Stomach (tissue), 9 donors: ENCODE data around the gene IPO11. TPM values are rescaled to one million over a fixed set of nuclear protein-coding genes. Genes with fewer than 3 reads are reported as not detected.

Experiments
- DNase-seq, 2 donors: peaks; one replicate each; pipeline versions ENCODE4 v3.0.0 to v3.0.0-alpha.2; 2013 to 2019
- H3K27ac ChIP-seq, 5 donors: fragments of 200-600 bp in 4 of 5; sonication (generic) in 4 of 5; one replicate each; pipeline ENCODE4 v1.5.1; 2013 to 2019; ENCODE audit warnings: mild to moderate bottlenecking in 1 of 5, moderate library complexity in 1 of 5
- H3K27me3 ChIP-seq, 3 donors: fragments of 200-600 bp; sonication (generic); one replicate each; pipeline ENCODE4 v1.5.1; 2017 to 2019; ENCODE audit warnings: mixed run types in 1 of 3
- H3K36me3 ChIP-seq, 4 donors: fragments of 200-600 bp; sonication (generic); 1 replicate in 3 of 4; 2 replicates in 1 of 4; pipeline ENCODE4 v1.5.1; 2016 to 2019
- H3K4me1 ChIP-seq, 4 donors: fragments of 200-600 bp; sonication (generic); one replicate each; pipeline ENCODE4 v1.5.1; 2016 to 2019
- H3K4me3 ChIP-seq, 4 donors: fragments of 200-600 bp; sonication (generic) in 3 of 4; one replicate each; pipeline ENCODE4 v1.5.1; 2016 to 2019; ENCODE audit warnings: mild to moderate bottlenecking in 1 of 4
- H3K9me3 ChIP-seq, 4 donors: fragments of 200-600 bp; sonication (generic); one replicate each; pipeline ENCODE4 v1.5.1; 2016 to 2019
- EP300 ChIP-seq: sonication (generic); formaldehyde crosslinking; IDR thresholded peaks from one replicate; pipeline ENCODE4 v1.6.1; 2017; ENCODE audit warnings: antibody characterized with exemption
- POLR2A ChIP-seq, 4 donors: fragments of 450-650 bp; IDR thresholded peaks; one replicate each; pipeline ENCODE4 v1.6.1; 2016; ENCODE audit warnings: antibody characterized with exemption in 4 of 4, control low read depth in 2 of 4, mild to moderate bottlenecking in 1 of 4, moderate library complexity in 1 of 4
- POLR2AphosphoS5 ChIP-seq, 3 donors: sonication (generic); formaldehyde crosslinking; IDR thresholded peaks; one replicate each; pipeline ENCODE4 v1.6.1; 2016; ENCODE audit warnings: antibody characterized with exemption in 3 of 3
- WGBS, 5 donors: extraction: QIAGEN DNeasy Blood & Tissue Kit in 3 of 5; methylation state at CpG; one replicate each; pipeline versions ENCODE4 v1.1.5 to v1.1.7; 2013 to 2018; 5-methylcytosine and 5-hydroxymethylcytosine counted together
- intact Hi-C: fragments of 100-400 bp; cut with DNase I; formaldehyde crosslinking; loops from one replicate; pipeline ENCODE4 v1.15.1; 2023; ENCODE audit warnings: low total_unique reads
- polyA plus RNA-seq, 3 donors: library from polyadenylated mRNA; stranded (reverse); fragments of 200-250 nt; gene quantifications; one replicate each; pipeline ENCODE4 v1.2.3, GENCODE V29; 2013
- total RNA-seq, 5 donors: library from RNA; depleted of rRNA; stranded (reverse); fragments of >200 nt; gene quantifications; one replicate each; pipeline versions ENCODE4 v1.1.0 to v1.2.3, GENCODE V29; 2014 to 2016
- TF ChIP-seq, protein P1 (sequence below), 7 experiments: fragments of 450-650 bp in 4 of 7; fragments of 200-600 bp in 3 of 7; sonication (generic) in 3 of 7; IDR thresholded peaks; one replicate each; pipeline ENCODE4 v1.5.1; 2016 to 2019; ENCODE audit warnings: antibody characterized with exemption in 7 of 7, control low read depth in 2 of 7, mild to moderate bottlenecking in 1 of 7
- donor health status: healthy with polysubstance abuse.
- donor health status: Bipolar disorder and iron deficiency.
- donor health status: healthy.

IPO11 gene
- total and polyA plus RNA-seq, 8 donors: 8.0 to 37.5 (median 9.8) TPM

- Histone ChIP-seq H3K9me3 (no peaks in the 10 kb centered on the region), H3K4me3 (no peak overlapping the region), H3K36me3 (peaks cover 0 to 29% (median 18%) of the 10 kb centered on the region in 4 donors), H3K27ac (no peak overlapping the region), H3K27me3 (no peaks in the 10 kb centered on the region), H3K4me1 (no peaks in the 10 kb centered on the region)
- TF ChIP-seq POLR2A (IDR thresholded peaks at IDR 0.05) (no peak), POLR2AphosphoS5 (IDR thresholded peaks at IDR 0.05) (no peak), EP300 (no peak)
- TF ChIP-seq, protein P1, sequence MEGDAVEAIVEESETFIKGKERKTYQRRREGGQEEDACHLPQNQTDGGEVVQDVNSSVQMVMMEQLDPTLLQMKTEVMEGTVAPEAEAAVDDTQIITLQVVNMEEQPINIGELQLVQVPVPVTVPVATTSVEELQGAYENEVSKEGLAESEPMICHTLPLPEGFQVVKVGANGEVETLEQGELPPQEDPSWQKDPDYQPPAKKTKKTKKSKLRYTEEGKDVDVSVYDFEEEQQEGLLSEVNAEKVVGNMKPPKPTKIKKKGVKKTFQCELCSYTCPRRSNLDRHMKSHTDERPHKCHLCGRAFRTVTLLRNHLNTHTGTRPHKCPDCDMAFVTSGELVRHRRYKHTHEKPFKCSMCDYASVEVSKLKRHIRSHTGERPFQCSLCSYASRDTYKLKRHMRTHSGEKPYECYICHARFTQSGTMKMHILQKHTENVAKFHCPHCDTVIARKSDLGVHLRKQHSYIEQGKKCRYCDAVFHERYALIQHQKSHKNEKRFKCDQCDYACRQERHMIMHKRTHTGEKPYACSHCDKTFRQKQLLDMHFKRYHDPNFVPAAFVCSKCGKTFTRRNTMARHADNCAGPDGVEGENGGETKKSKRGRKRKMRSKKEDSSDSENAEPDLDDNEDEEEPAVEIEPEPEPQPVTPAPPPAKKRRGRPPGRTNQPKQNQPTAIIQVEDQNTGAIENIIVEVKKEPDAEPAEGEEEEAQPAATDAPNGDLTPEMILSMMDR (IDR thresholded peaks at IDR 0.05): no peak
- WGBS, 5 donors: 97 to 98% (median 98%) methylated on average over 5 of the region's 5 CpGs
- DNase-seq: no peak
- intact Hi-C loops: no loop called here
Measured at GRCh38 chr5:62603934-62604333, 191.4 kb downstream of the IPO11 start.

DNA sequence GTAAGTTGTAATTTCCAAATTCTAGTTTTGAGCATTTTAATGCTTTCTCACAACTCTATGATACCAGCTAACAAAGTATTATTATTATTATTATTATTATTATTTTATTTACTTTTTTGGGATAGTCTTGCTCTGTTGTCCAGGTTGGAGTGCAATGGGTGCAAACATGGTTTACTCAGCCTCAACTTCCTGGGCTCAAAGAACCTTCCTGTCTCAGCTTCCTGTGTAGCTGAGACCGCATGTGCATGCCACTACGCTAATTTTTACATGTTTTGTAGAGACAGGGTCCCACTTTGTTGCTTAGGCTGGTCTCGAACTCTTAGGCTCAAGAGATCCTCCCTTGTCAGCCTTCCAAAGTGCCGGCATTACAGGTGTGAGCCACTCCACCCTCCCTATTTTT, 193.1 kb downstream of the IPO11 start:
- Histone ChIP-seq H3K9me3 (no peaks in the 10 kb centered on the region), H3K27me3 (no peaks in the 10 kb centered on the region), H3K36me3 (peaks cover 0 to 39% (median 28%) of the 10 kb centered on the region in 4 donors), H3K4me3 (no peak overlapping the region), H3K4me1 (no peaks in the 10 kb centered on the region), H3K27ac (no peak overlapping the region)
- TF ChIP-seq POLR2A (IDR thresholded peaks at IDR 0.05) (no peak), POLR2AphosphoS5 (IDR thresholded peaks at IDR 0.05) (no peak), EP300 (no peak)
- WGBS, 5 donors: 85 to 97% (median 90%) methylated on average over 4 of the region's 4 CpGs
- intact Hi-C loops: no loop called here
- DNase-seq: no peak

- H3K4me3 ChIP-seq: no peak overlapping the region
- H3K4me1 ChIP-seq: no peaks in the 10 kb centered on the region
- TF ChIP-seq, protein P1 (IDR thresholded peaks at IDR 0.05): no peak
- TF ChIP-seq POLR2A (IDR thresholded peaks at IDR 0.05): no peak
- no peak for TF ChIP-seq POLR2AphosphoS5 (IDR thresholded peaks at IDR 0.05)
- TF ChIP-seq EP300: no peak
- peaks cover 0 to 39% (median 28%) of the 10 kb centered on the region in 4 donors for H3K36me3 ChIP-seq
- H3K27ac ChIP-seq: no peak overlapping the region
- no peaks in the 10 kb centered on the region for H3K9me3 ChIP-seq
- DNase-seq: peak in 1 of 2 donors; percentile 9
- 59 to 79% (median 76%) methylated on average over 1 of the region's 1 CpG for WGBS, 5 donors
- intact Hi-C loops: no loop called here
- no peaks in the 10 kb centered on the region for H3K27me3 ChIP-seq
Measured at GRCh38 chr5:62606878-62607277, 194.3 kb downstream of the IPO11 start.

DNA sequence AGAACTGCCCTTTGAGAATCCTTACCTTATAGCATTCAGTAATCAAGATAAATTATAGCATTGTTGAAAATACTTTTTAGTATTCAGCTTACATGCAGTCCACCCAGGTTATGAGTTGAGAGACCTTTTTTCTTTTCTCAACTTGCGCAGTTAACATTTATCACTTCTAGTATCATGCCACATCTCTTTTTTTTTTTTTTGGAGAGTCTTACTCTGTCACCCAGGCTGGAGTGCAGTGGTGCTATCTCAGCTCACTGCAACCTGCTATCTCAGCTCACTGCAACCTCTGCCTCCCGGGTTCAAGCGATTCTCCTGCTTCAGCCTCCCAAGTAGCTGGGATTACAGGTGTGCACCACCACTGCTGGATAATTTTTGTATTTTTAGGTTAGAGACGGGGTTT, 195.1 kb downstream of the IPO11 start:
- Histone ChIP-seq H3K4me1 (no peaks in the 10 kb centered on the region), H3K9me3 (no peaks in the 10 kb centered on the region), H3K27me3 (no peaks in the 10 kb centered on the region), H3K27ac (no peak overlapping the region), H3K36me3 (peaks cover 0 to 36% (median 27%) of the 10 kb centered on the region in 4 donors), H3K4me3 (no peak overlapping the region)
- DNase-seq: no peak
- WGBS, 5 donors: 98 to 100% (median 100%) methylated on average over 4 of the region's 4 CpGs
- TF ChIP-seq POLR2A (IDR thresholded peaks at IDR 0.05) (no peak), POLR2AphosphoS5 (IDR thresholded peaks at IDR 0.05) (no peak), EP300 (no peak)
- TF ChIP-seq, protein P1 (IDR thresholded peaks at IDR 0.05): no peak
- intact Hi-C loops: no loop called here
